Activated naive CD4-positive, alpha-beta T cell treated with anti-CD3 and anti-CD28 coated beads for 36 hours (primary cell): ENCODE data around the gene ZNF841. TPM values are rescaled to one million over a fixed set of nuclear protein-coding genes. Genes with fewer than 3 reads are reported as not detected.
"Not testable (repeated sequence)": the region's sequence is repeated elsewhere in the genome, so short reads cannot be mapped to it uniquely, and the experiment has no call there.

Source experiments
- CTCF ChIA-PET: fragments of 350-600 bp; sonication (Branson Sonifier 250); formaldehyde crosslinking; loops from one replicate; lab custom pipeline; 2021; ENCODE audit warnings: antibody characterized with exemption; lab: Charles Lee
- DNase-seq: peaks from one replicate; pipeline ENCODE4 v3.0.0-alpha.2; 2020
- H3K27ac Mint-ChIP-seq: one replicate; pipeline ENCODE4 v1.8.0; 2021; ENCODE audit warnings: mild to moderate bottlenecking, mixed read lengths
- H3K27me3 Mint-ChIP-seq: one replicate; pipeline ENCODE4 v1.8.0; 2021; ENCODE audit warnings: low read depth, mixed read lengths
- H3K36me3 Mint-ChIP-seq: one replicate; pipeline ENCODE4 v1.8.0; 2021; ENCODE audit warnings: low read depth, mixed read lengths
- H3K4me1 Mint-ChIP-seq: one replicate; pipeline ENCODE4 v1.8.0; 2021; ENCODE audit warnings: low read depth, mixed read lengths
- H3K4me3 Mint-ChIP-seq: one replicate; pipeline ENCODE4 v1.8.0; 2021; ENCODE audit warnings: mild to moderate bottlenecking, moderate library complexity, mixed read lengths
- H3K9me3 Mint-ChIP-seq: one replicate; pipeline ENCODE4 v1.8.0; 2021; ENCODE audit warnings: mixed read lengths
- intact Hi-C: fragments of 100-400 bp; cut with micrococcal nuclease; formaldehyde crosslinking; loops from one replicate; pipeline ENCODE4 v1.15.1; 2023
- total RNA-seq, 2 experiments: library from RNA; stranded (reverse); gene quantifications; one replicate each; pipeline ENCODE4 v1.2.3, GENCODE V29; 2021

The ZNF841 gene
- total RNA-seq, 2 experiments from 2014 or later: 13.3 to 15.5 TPM

DNA sequence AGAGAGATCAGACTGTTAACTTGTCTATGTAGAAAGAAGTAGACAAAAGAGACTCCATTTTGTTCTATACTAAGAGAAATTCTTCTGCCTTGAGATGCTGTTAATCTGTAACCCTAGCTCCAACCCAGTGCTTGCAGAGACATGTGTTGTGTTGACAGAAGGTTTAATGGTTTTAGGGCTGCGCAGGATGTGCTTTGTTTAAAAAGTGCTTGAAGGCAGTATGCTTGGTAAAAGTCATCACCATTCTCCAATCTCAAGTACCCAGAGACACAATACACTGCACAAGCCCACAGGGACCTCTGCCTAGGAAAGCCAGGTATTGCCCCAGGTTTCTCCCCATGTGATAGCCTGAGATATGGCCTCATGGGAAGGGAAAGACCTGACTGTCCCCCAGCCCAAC is 43.8 kb downstream of the ZNF841 start:
- CTCF ChIA-PET: interaction anchor here (0.6 kb wide), 1 partner anchor 28 kb away, joined by 4 read pairs; no protein-coding TSS in a partner anchor
- H3K27ac Mint-ChIP-seq, H3K27me3 Mint-ChIP-seq, H3K4me3 Mint-ChIP-seq, intact Hi-C loops, DNase-seq, H3K4me1 Mint-ChIP-seq: not testable (repeated sequence)
- Mint-ChIP-seq H3K9me3 (peaks cover 53% of the 10 kb centered on the region), H3K36me3 (peaks cover 73% of the 10 kb centered on the region)

DNA sequence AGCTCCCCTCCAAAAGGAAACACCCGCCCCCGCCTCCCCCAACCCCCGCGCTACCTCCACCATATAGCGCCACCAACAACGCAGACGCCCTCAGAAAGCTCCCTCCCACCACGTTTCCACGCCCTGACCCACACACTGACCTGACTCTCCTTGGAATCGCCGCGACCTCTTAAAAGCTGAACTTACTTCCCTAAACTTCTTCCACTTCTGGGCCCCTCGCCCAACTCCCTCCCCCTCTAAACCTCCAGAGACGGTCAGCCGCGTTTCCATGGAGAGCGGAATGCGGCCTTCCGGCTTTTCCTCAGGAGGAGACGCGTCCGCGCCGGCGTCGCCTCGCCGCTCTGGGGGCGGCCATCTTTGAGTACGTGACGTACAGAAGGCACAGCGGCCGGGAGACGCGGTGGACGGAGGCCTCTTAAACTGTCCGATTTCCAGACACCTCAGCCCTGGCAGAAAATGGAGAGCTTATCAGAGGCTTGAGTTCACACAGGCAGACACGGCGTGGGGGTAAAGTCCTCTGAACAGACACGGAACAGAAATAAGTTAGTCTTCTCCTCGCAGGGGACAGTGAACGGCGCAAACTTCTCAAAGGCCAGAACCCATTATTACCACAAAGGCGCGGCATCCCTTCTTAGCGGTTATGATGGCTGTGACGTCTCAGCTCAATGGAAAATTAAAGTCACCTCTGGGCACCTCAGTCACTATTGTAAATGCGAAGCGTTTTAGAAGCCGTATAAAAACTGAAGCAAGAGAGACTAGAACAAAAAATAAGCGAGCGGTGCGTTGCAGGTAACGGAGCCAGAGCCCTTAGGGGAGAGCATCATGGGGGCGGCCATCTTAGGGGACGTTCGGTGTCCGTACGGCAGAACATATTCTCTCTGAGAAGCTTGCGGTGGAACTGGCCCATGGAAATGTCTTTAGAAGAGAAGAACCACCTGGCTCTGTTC is 46.7 kb downstream of the ZNF841 start, which contains the start of gene ZNF432:
Gene ZNF432 (minus strand): TSS at position 284 of the 947 bp plus-strand sequence. CDS start 1,970 bp downstream, outside the sequence.
- peaks cover 43% of the 10 kb centered on the region for H3K9me3 Mint-ChIP-seq
- DNase-seq: peak; percentile 82
- intact Hi-C loops: loop anchor here (1.0 to 5.0 kb wide), 7 partner anchors 21 to 142 kb away; partner anchors contain the start of genes ZNF350, ZNF613, ZNF614 and ZNF615

DNA sequence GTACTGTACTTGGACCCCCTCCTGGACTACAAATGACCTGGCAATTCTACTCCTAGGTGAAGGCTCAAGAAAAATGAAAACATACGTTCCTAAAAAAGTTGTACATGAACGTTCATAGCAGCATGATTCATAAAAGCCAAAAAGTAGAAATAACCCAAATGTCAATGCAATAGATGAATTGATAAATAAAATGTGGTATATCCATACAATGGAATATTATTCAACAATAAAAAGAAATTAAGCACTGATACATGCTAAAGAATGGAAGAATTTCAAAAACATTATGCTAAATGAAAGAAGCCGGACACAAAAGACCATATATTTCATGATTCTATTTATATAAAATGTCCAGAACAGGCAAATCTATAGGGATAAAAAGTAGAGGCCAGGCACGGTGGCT is 56.4 kb downstream of the ZNF841 start:
- H3K27me3 Mint-ChIP-seq: no peaks in the 10 kb centered on the region
- peaks cover 59% of the 10 kb centered on the region for H3K9me3 Mint-ChIP-seq
- no peaks in the 10 kb centered on the region for H3K4me1 Mint-ChIP-seq
- no peak overlapping the region for H3K27ac Mint-ChIP-seq
- H3K36me3 Mint-ChIP-seq: peaks cover 92% of the 10 kb centered on the region
- CTCF ChIA-PET: no interaction called here
- no peak overlapping the region for H3K4me3 Mint-ChIP-seq
- intact Hi-C loops: no loop called here
- no peak for DNase-seq

More for the DNA sequence above, 46.7 kb downstream of the ZNF841 start, which contains the start of gene ZNF432:
- Mint-ChIP-seq H3K36me3 (peaks cover 75% of the 10 kb centered on the region), H3K27ac (peak within 1 kb of the TSS; percentile 99), H3K4me3 (peak within 1 kb of the TSS; percentile 93), H3K4me1 (peaks cover 11% of the 10 kb centered on the region), H3K27me3 (no peaks in the 10 kb centered on the region)
- CTCF ChIA-PET: no interaction called here

DNA sequence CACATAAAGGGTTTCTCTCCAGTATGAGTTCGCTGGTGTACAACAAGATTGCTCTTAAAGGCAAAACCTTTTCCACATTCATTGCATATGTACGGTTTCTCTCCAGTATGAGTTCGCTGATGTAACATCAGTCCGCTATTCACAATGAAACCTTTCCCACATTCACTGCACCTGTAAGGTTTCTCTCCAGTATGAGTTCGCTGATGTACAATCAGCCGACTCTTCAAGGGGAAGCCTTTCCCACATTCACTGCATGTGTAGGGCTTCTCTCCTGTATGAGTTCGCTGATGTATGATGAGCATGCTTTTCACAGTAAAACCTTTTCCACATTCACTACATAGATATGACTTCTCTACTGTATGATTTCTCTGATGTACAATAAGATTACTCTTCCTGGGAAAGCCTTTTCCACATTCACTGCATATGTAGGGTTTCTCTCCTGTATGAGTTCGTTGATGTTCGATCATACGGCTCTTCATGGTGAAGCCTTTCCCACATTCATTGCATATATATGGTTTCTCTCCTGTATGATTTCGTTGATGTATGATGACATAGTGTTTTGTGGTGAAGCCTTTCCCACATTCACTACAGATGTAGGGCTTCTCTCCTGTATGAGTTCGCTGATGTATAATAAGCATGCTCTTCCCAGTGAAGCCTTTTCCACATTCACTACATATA is 61.4 kb downstream of the ZNF841 start:
- H3K9me3 Mint-ChIP-seq: peaks cover 58% of the 10 kb centered on the region

DNA sequence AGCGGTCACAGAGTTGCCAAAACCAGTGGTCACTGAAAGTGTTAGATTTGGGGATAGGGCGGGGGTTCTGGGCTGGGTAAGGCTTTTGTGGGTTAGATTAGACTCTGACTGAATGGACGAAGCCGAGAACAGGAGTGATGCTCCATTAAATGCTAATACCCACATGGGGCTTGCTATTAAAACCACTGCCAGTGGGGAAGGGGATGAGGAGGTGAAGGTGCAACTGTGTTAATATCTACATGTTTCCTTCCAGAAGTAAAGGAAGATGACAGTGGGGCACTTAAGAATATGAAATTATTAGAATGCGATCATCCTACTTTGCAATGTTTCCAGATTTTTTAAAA is 66.8 kb downstream of the ZNF841 start:
- H3K27me3 Mint-ChIP-seq: no peaks in the 10 kb centered on the region
- H3K27ac Mint-ChIP-seq: peak overlapping the region; percentile 91
- peak overlapping the region; percentile 82 for H3K4me3 Mint-ChIP-seq
- intact Hi-C loops: loop anchor here (1.0 to 10.0 kb wide), 5 partner anchors 20 to 456 kb away; partner anchors contain the start of genes PPP2R1A, ZNF175, ZNF350 and ZNF432
- CTCF ChIA-PET: no interaction called here
- DNase-seq: no peak
- H3K36me3 Mint-ChIP-seq: peaks cover 69% of the 10 kb centered on the region
- peaks cover 26% of the 10 kb centered on the region for H3K4me1 Mint-ChIP-seq
- H3K9me3 Mint-ChIP-seq: peaks cover 45% of the 10 kb centered on the region

More for the DNA sequence above, 61.4 kb downstream of the ZNF841 start:
- DNase-seq: no peak
- intact Hi-C loops: no loop called here
- H3K4me3 Mint-ChIP-seq: no peak overlapping the region
- no peak overlapping the region for H3K27ac Mint-ChIP-seq
- CTCF ChIA-PET: no interaction called here
- H3K4me1 Mint-ChIP-seq: peaks cover 4% of the 10 kb centered on the region
- no peaks in the 10 kb centered on the region for H3K27me3 Mint-ChIP-seq
- peaks cover 81% of the 10 kb centered on the region for H3K36me3 Mint-ChIP-seq

DNA sequence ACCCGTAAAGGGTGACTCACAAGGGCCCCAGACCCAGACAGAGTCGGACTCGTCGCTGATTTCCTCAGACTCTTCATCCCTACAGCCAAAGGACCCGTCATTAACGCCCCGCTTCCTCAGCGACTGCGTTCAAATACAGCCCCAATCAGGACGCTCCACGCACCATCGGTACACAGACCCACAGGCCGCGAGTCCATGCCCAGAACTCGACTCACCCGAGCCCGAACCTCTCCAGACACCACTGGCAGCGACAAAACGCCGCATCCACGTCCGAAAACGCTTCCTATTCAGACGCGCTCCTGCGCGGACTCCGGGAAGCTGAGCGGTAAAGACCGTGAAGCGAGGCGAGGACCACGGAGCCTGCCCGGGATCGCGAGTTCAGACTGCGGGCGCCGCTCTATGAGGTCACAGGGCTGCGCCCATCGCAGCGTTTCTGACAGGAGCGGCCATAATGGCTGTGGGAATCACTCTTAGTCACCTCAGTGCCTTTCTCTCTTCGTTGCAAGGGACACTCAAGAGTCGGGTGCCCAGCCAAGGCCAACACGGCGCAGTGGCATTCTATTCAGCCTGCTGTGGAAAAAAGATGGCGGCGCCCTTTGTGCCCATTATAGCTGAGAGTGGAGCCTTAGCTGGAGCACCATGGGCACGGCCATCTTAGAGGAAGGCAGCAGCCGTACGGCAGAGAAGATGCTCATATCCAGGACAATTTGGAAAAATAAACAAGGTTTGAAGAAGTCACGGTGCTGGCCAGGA is 67.4 kb downstream of the ZNF841 start, which contains the start of gene ZNF614:
Gene ZNF614 (minus strand): TSS at position 353 of the 753 bp plus-strand sequence. CDS start 2,634 bp downstream, outside the sequence.
- DNase-seq: peak; percentile 90
- no peaks in the 10 kb centered on the region for H3K27me3 Mint-ChIP-seq
- intact Hi-C loops: loop anchor here (1.0 to 10.0 kb wide), 5 partner anchors 20 to 456 kb away; partner anchors contain the start of genes PPP2R1A, ZNF175, ZNF350 and ZNF432
- H3K4me3 Mint-ChIP-seq: peak within 1 kb of the TSS; percentile 82
- peaks cover 26% of the 10 kb centered on the region for H3K4me1 Mint-ChIP-seq
- H3K36me3 Mint-ChIP-seq: peaks cover 69% of the 10 kb centered on the region
- H3K27ac Mint-ChIP-seq: peak within 1 kb of the TSS; percentile 91
- peaks cover 42% of the 10 kb centered on the region for H3K9me3 Mint-ChIP-seq
- CTCF ChIA-PET: no interaction called here

DNA sequence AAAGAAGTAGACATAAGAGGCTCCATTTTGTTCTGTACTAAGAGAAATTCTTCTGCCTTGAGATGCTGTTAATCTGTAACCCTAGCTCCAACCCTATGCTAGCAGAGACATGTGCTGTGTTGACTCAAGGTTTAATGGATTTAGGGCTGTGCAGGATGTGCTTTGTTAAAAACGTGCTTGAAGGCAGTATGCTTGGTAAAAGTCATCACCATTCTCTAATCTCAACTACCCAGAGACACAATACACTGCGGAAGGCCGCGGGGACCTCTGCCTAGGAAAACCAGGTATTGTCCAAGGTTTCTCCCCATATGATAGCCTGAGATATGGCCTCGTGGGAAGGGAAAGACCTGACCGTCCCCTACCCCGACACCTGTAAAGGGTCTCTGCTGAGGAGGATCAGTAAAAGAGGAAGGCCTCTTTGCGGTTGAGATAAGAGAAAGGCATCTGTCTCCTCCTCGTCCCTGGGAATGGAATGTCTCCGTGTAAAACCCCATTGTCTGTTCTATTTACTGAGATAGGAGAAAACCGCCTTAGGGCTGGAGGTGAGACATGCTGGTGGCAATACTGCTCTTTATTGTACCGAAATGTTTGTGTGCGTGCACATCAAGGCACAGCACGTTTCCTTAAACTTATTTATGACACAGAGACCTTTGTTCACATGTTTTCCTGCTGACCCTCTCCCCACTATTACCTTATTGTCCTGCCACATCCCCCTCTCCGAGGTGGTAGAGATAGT is 69.1 kb downstream of the ZNF841 start:
- H3K27ac Mint-ChIP-seq, CTCF ChIA-PET, H3K27me3 Mint-ChIP-seq, DNase-seq, H3K4me3 Mint-ChIP-seq: not testable (repeated sequence)
- H3K36me3 Mint-ChIP-seq: peaks cover 75% of the 10 kb centered on the region
- H3K9me3 Mint-ChIP-seq: peaks cover 46% of the 10 kb centered on the region
- peaks cover 26% of the 10 kb centered on the region for H3K4me1 Mint-ChIP-seq
- intact Hi-C loops: loop anchor here (5.0 to 10.0 kb wide), 2 partner anchors 168 to 454 kb away; partner anchors contain the start of genes PPP2R1A and ZNF175

DNA sequence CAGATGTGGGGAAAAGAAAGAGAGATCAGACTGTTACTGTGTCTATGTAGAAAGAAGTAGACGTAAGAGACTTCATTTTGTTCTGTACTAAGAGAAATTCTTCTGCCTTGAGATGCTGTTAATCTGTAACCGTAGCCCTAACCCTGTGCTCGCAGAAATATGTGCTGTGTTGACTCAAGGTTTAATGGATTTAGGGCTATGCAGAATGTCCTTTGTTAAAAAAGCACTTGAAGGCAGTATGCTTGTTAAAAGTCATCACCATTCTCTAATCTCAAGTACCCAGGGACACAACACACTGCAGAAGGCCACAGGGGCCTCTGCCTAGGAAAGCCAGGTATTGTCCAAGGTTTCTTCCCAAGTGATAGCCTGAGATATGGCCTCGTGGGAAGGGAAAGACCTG is 71.1 kb downstream of the ZNF841 start:
- Mint-ChIP-seq H3K4me1 (peaks cover 27% of the 10 kb centered on the region), H3K9me3 (peaks cover 56% of the 10 kb centered on the region), H3K36me3 (peaks cover 80% of the 10 kb centered on the region)
- DNase-seq, H3K27ac Mint-ChIP-seq, H3K27me3 Mint-ChIP-seq, H3K4me3 Mint-ChIP-seq, CTCF ChIA-PET: not testable (repeated sequence)
- intact Hi-C loops: loop anchor here (10.0 kb wide), 1 partner anchor 170 kb away; the partner anchor contains the start of gene PPP2R1A

DNA sequence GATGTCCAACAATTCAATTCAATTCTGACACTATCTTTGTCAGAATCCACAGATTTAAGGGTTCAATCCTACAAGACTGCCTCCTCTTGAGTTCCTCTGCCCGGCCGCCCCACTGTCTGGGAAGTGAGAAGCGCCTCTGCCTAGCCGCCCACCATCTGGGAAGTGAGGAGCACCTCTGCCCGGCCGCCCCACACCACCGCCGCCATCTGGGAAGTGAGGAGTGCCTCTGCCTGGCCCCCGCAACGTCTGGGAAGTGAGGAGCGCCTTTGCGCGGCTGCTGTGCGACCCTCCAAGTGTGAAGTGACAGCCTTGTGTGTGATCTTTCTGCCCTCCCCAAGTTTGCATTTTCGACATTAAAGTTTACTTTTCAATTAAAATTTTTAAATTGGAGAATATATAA is 73.4 kb downstream of the ZNF841 start:
- DNase-seq: no peak
- Mint-ChIP-seq H3K4me1 (peaks cover 20% of the 10 kb centered on the region), H3K4me3 (no peak overlapping the region), H3K36me3 (peaks cover 95% of the 10 kb centered on the region), H3K9me3 (peaks cover 68% of the 10 kb centered on the region), H3K27ac (no peak overlapping the region), H3K27me3 (no peaks in the 10 kb centered on the region)
- intact Hi-C loops: loop anchor here (10.0 kb wide), 1 partner anchor 173 kb away; the partner anchor contains the start of gene PPP2R1A
- CTCF ChIA-PET: no interaction called here

DNA sequence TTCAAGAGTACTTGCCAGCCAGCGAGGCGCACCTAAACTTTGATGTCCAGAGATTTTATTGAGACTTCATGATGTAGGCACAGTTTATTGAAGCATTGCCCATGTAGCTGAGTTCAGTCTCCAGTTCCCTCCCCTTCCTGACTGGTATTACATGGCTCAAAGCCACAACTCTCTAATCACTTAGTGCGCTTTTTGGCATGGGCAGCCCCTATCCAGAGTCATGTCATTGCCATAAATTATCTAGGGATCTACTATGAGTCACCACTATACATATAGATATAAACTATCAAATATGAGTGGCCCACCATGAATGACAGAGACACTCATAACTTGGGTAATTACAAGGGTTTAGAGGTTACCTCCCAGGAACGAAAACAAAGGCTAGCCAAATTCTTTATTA is 75.1 kb downstream of the ZNF841 start:
- no peaks in the 10 kb centered on the region for H3K27me3 Mint-ChIP-seq
- DNase-seq: no peak
- H3K27ac Mint-ChIP-seq: no peak overlapping the region
- H3K36me3 Mint-ChIP-seq: peaks cover 95% of the 10 kb centered on the region
- H3K4me1 Mint-ChIP-seq: peaks cover 7% of the 10 kb centered on the region
- intact Hi-C loops: loop anchor here (10.0 kb wide), 1 partner anchor 174 kb away; the partner anchor contains the start of gene PPP2R1A
- CTCF ChIA-PET: interaction anchor here (0.7 kb wide), 2 partner anchors 889 to 1102 kb away, joined by 3 to 4 read pairs; no protein-coding TSS in a partner anchor
- no peak overlapping the region for H3K4me3 Mint-ChIP-seq
- peaks cover 69% of the 10 kb centered on the region for H3K9me3 Mint-ChIP-seq
